OCI-LY3 (cell line): Measurements from ENCODE around the gene DDX51.

Experiments
- EZH2phosphoT487 ChIP-seq: fragments of 200-600 bp; shearing (Covaris generic); IDR thresholded peaks from 2 replicates; pipeline ENCODE4 v1.6.1; 2018; ENCODE audit warnings: antibody characterized with exemption, mixed run types, low read depth
- TF ChIP-seq, protein P1 (sequence below): fragments of 200-600, 300-600 bp; sonication (generic); IDR thresholded peaks from 2 replicates; pipeline ENCODE4 v1.5.1; 2014; ENCODE audit warnings: antibody characterized with exemption, low read length, low read depth

DNA sequence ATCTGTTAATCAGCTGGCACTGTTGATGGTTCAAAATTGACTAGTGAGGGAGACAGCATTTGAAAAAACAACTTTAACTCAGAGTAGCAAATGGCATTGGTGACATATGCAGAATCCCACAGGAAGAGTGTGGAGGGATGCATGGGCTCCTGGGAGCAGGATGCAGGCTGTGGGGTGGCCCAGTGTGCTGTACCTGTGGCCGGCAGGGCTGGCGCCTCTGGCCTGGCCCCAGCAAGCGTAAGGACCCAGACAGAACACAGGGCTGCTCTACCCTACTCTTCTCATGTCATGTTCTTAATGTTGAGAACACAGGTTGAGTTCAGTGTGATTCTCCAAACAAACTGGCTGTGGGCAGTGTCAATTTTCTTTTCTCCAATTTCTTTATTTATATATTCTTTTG, 33.4 kb downstream of the DDX51 start:
- TF ChIP-seq, protein P1, sequence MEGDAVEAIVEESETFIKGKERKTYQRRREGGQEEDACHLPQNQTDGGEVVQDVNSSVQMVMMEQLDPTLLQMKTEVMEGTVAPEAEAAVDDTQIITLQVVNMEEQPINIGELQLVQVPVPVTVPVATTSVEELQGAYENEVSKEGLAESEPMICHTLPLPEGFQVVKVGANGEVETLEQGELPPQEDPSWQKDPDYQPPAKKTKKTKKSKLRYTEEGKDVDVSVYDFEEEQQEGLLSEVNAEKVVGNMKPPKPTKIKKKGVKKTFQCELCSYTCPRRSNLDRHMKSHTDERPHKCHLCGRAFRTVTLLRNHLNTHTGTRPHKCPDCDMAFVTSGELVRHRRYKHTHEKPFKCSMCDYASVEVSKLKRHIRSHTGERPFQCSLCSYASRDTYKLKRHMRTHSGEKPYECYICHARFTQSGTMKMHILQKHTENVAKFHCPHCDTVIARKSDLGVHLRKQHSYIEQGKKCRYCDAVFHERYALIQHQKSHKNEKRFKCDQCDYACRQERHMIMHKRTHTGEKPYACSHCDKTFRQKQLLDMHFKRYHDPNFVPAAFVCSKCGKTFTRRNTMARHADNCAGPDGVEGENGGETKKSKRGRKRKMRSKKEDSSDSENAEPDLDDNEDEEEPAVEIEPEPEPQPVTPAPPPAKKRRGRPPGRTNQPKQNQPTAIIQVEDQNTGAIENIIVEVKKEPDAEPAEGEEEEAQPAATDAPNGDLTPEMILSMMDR = no peak
- TF ChIP-seq EZH2phosphoT487 = no peak
